ENCODE data around the gene UST.

GRCh38 chr6:148850964-148851363, 104.1 kb downstream of the UST start:
- no peak for TF ChIP-seq CTCF (conservative IDR thresholded peaks at IDR 0.05 in 1 of 2, IDR thresholded peaks at IDR 0.05 in 1 of 2; ENCODE audit: extremely low read depth in 1 of 2, insufficient read depth in 1 of 2, low read depth in 1 of 2, low read length in 2 of 2)
- no peak for TF ChIP-seq EZH2 (IDR thresholded peaks at IDR 0.05; ENCODE audit: borderline replicate concordance, low read length)

All from mammary epithelial cell (primary cell).